ENCODE measurements around the gene BCAP29.

The BCAP29 gene

GRCh38 chr7:107538001-107538400 lies 42.0 kb upstream of the BCAP29 start:
- H4K20me1 ChIP-seq (ENCODE audit: low read depth, low read length), result no peaks in the 10 kb centered on the region
- no peaks in the 10 kb centered on the region for H3K27me3 ChIP-seq (ENCODE audit: low read length)
- H3K27ac ChIP-seq (ENCODE audit: low read depth, low read length), result no peak overlapping the region
- no peaks in the 10 kb centered on the region for H3K9me2 ChIP-seq (replicated peaks; ENCODE audit: insufficient read depth, low read length)
- no peaks in the 10 kb centered on the region; the same call in 1 of the 2 replicates for H3K36me3 ChIP-seq (ENCODE audit: low read length)
- H3F3A ChIP-seq (ENCODE audit: insufficient read depth), result no peaks in the 10 kb centered on the region
- H3K9me3 ChIP-seq (ENCODE audit: insufficient read depth, low read length), result no peaks in the 10 kb centered on the region
- H3K79me2 ChIP-seq (ENCODE audit: insufficient read depth, low read length), result no peaks in the 10 kb centered on the region
- no peak overlapping the region for H3K4me3 ChIP-seq (ENCODE audit: insufficient read depth, low read length, poor library complexity, severe bottlenecking)
- TF ChIP-seq CTCF (IDR thresholded peaks at IDR 0.05; ENCODE audit: insufficient read depth, low read length, poor library complexity, severe bottlenecking) (no peak), EZH2phosphoT487 (conservative IDR thresholded peaks at IDR 0.05; ENCODE audit: low read length) (no peak)
- H3K4me2 ChIP-seq (ENCODE audit: low read depth, low read length, poor library complexity, severe bottlenecking), result no peak overlapping the region
- no peak overlapping the region for H3K9ac ChIP-seq (ENCODE audit: low read length)
- no peak overlapping the region for H2AFZ ChIP-seq (ENCODE audit: low read depth, low read length, severe bottlenecking)

GRCh38 chr7:107543338-107543993 lies 36.6 kb upstream of the BCAP29 start:
- no peak overlapping the region for H2AFZ ChIP-seq (ENCODE audit: low read depth, low read length, severe bottlenecking)
- no peak overlapping the region for H3K4me2 ChIP-seq (ENCODE audit: low read depth, low read length, poor library complexity, severe bottlenecking)
- H3K4me3 ChIP-seq (ENCODE audit: insufficient read depth, low read length, poor library complexity, severe bottlenecking), result no peak overlapping the region
- H4K20me1 ChIP-seq (ENCODE audit: low read depth, low read length), result no peaks in the 10 kb centered on the region
- H3K36me3 ChIP-seq (ENCODE audit: low read length), result peaks cover 21% of the 10 kb centered on the region
- H3F3A ChIP-seq (ENCODE audit: insufficient read depth), result no peaks in the 10 kb centered on the region; the same call in 1 of the 2 replicates
- H3K27ac ChIP-seq (ENCODE audit: low read depth, low read length), result no peak overlapping the region
- no peak for TF ChIP-seq EZH2phosphoT487 (conservative IDR thresholded peaks at IDR 0.05; ENCODE audit: low read length)
- no peak for TF ChIP-seq CTCF (IDR thresholded peaks at IDR 0.05; ENCODE audit: insufficient read depth, low read length, poor library complexity, severe bottlenecking)
- H3K79me2 ChIP-seq (ENCODE audit: insufficient read depth, low read length), result no peaks in the 10 kb centered on the region; the same call in 1 of the 2 replicates
- H3K27me3 ChIP-seq (ENCODE audit: low read length), result no peaks in the 10 kb centered on the region
- H3K9me3 ChIP-seq (ENCODE audit: insufficient read depth, low read length), result no peaks in the 10 kb centered on the region
- no peak overlapping the region for H3K9ac ChIP-seq (ENCODE audit: low read length)
- no peaks in the 10 kb centered on the region for H3K9me2 ChIP-seq (replicated peaks; ENCODE audit: insufficient read depth, low read length)

DNA sequence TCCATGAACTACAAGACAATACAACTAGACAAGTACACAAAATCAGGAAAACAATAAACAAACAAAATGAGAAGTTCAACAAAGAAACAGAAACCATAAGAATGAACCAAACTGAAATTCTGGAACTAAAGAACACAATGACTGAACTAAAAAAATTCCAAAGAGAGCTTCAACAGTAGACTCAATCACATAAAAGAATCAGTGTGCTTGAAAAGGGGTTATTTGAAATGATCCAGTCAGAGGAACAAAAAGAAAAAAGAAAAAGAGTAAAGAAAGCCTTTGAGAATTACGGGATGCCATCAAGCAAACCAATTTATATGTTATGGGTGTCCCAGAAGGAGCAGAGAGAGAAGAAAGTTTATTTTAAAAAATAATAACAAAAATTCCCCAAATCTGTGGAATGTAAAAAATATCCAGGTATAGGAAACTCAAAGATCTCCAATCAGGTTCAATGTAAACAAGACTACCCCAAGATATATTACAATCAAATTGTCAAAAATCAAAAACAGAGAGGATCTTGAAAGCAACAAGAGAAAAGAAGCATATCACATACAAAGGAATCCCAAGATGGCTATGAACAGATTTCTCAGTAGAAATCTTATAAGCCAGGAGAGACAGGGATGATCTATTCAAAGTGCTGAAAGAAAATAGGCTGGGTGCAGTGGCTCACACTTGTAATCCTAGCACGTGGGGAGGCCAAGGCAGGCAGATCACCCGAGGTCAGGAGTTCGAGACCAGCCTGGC lies 35.0 kb upstream of the BCAP29 start:
- Histone ChIP-seq H3K36me3 (ENCODE audit: low read length) (peaks cover 21% of the 10 kb centered on the region), H3K9ac (ENCODE audit: low read length) (no peak overlapping the region), H3F3A (ENCODE audit: insufficient read depth) (no peaks in the 10 kb centered on the region; the same call in 1 of the 2 replicates), H3K79me2 (ENCODE audit: insufficient read depth, low read length) (no peaks in the 10 kb centered on the region; the same call in 1 of the 2 replicates), H3K9me3 (ENCODE audit: insufficient read depth, low read length) (no peaks in the 10 kb centered on the region), H2AFZ (ENCODE audit: low read depth, low read length, severe bottlenecking) (no peak overlapping the region), H3K4me2 (ENCODE audit: low read depth, low read length, poor library complexity, severe bottlenecking) (no peak overlapping the region), H3K27ac (ENCODE audit: low read depth, low read length) (no peak overlapping the region), H3K27me3 (ENCODE audit: low read length) (no peaks in the 10 kb centered on the region), H3K9me2 (replicated peaks; ENCODE audit: insufficient read depth, low read length) (no peaks in the 10 kb centered on the region), H3K4me3 (ENCODE audit: insufficient read depth, low read length, poor library complexity, severe bottlenecking) (no peak overlapping the region), H4K20me1 (ENCODE audit: low read depth, low read length) (no peaks in the 10 kb centered on the region)
- TF ChIP-seq EZH2phosphoT487 (conservative IDR thresholded peaks at IDR 0.05; ENCODE audit: low read length) (no peak), CTCF (IDR thresholded peaks at IDR 0.05; ENCODE audit: insufficient read depth, low read length, poor library complexity, severe bottlenecking) (no peak)

Measured in SU-DHL-6 (cell line).